K562 (cell line): ENCODE data around the gene NFE2. TPM values are rescaled to one million over a fixed set of nuclear protein-coding genes. Genes with fewer than 3 reads are reported as not detected.

Source experiments
- ATAC-seq: fragments of 200-7000 bp; cut with Tn5 transposase; 3 replicates; pipeline ENCODE4 v1.9.1; 2020; ENCODE audit warnings: moderate library complexity
- BruUV-seq: library from RNA; stranded (reverse); fragments of 400-500 nt; replicated peaks from 2 replicates; lab custom pipeline; 2021; lab: Mats Ljungman, UMichigan
- CTCF ChIA-PET: fragments of 300-600 bp; formaldehyde crosslinking; extraction: SDS; loops from one replicate; lab custom pipeline; 2021; ENCODE audit warnings: low intra/inter-chr PET ratio; lab: Yijun Ruan, JAX
- POLR2A ChIA-PET: fragments of 300-600, 350-650 bp; sonication (Branson Sonifier 250); formaldehyde crosslinking; extraction: SDS; loops from one replicate; lab custom pipeline; 2021; ENCODE audit warnings: antibody characterized with exemption, inconsistent platforms; lab: Yijun Ruan, JAX
- DNase-seq, 4 experiments: peaks; one replicate each; pipeline versions ENCODE4 v3.0.0 to v3.0.0-alpha.2; 2011 to 2018; ENCODE audit warnings: low spot score in 3 of 4, mixed read lengths in 3 of 4; ENCODE audit errors: extremely low read depth in 1 of 4
- FAIRE-seq: peaks from 2 replicates; lab custom pipeline; 2011; peaks lifted over from hg19 to GRCh38; lab: Jason Lieb, UNC
- H2AFZ ChIP-seq: 2 replicates; pipeline ENCODE4 v1.6.0; 2011; ENCODE audit warnings: low read depth, low read length, control low read depth, inconsistent platforms
- H3K27ac ChIP-seq: fragments of 200-600 bp; 3 replicates; pipeline ENCODE4 v1.8.0; 2011; ENCODE audit warnings: low read depth, mild to moderate bottlenecking, control low read depth, inconsistent platforms, low read length, moderate library complexity, mixed read lengths; ENCODE audit errors: extremely low read depth
- H3K27me3 ChIP-seq, 2 experiments: fragments of 300-600 bp in 1 of 2; 2 replicates in 1 of 2; 3 replicates in 1 of 2; pipeline versions ENCODE4 v1.6.0 to v1.8.0; 2011; ENCODE audit warnings: inconsistent platforms in 2 of 2, low read length in 2 of 2, mild to moderate bottlenecking in 1 of 2, mixed read lengths in 1 of 2, moderate library complexity in 1 of 2; ENCODE audit not compliant: control insufficient read depth in 2 of 2, insufficient read depth in 2 of 2
- H3K36me3 ChIP-seq: fragments of 300-600 bp; 3 replicates; pipeline ENCODE4 v1.8.0; 2011; ENCODE audit warnings: mild to moderate bottlenecking, low read length, inconsistent platforms; ENCODE audit not compliant: control insufficient read depth, insufficient read depth
- H3K4me1 ChIP-seq, 2 experiments: fragments of 200-600 bp in 1 of 2; replicated peaks in 1 of 2; 2 replicates in 1 of 2; 3 replicates in 1 of 2; pipeline versions ENCODE4 v1.5.1 to v1.8.0; 2011; ENCODE audit warnings: inconsistent platforms in 2 of 2, low read length in 2 of 2, mild to moderate bottlenecking in 1 of 2, mixed read lengths in 1 of 2, moderate library complexity in 1 of 2; ENCODE audit not compliant: control insufficient read depth in 2 of 2, insufficient read depth in 2 of 2
- H3K4me2 ChIP-seq: 2 replicates; pipeline ENCODE4 v1.6.1; 2011; ENCODE audit warnings: low read length, control low read depth, inconsistent platforms, mixed read lengths; ENCODE audit not compliant: insufficient read depth
- H3K4me3 ChIP-seq: fragments of 200-600 bp; sonication (generic), shearing (Covaris generic); 2 replicates; pipeline ENCODE4 v1.5.1; 2016; ENCODE audit warnings: control low read depth, inconsistent platforms
- H3K79me2 ChIP-seq: fragments of 200-600 bp; 3 replicates; pipeline ENCODE4 v1.8.0; 2011; ENCODE audit warnings: low read length, inconsistent platforms; ENCODE audit not compliant: control insufficient read depth, insufficient read depth
- H3K9ac ChIP-seq, 2 experiments: 2 replicates each; pipeline versions ENCODE4 v1.6.0 to v1.6.1; 2011; ENCODE audit warnings: low read depth in 2 of 2, low read length in 2 of 2, control low read depth in 1 of 2, inconsistent platforms in 1 of 2, mild to moderate bottlenecking in 1 of 2, mixed read lengths in 1 of 2; ENCODE audit not compliant: insufficient read depth in 1 of 2
- H3K9me1 ChIP-seq: one replicate; pipeline ENCODE4 v1.6.0; 2011; ENCODE audit warnings: inconsistent platforms, mild to moderate bottlenecking, low read length, moderate library complexity; ENCODE audit not compliant: control insufficient read depth, insufficient read depth
- H3K9me3 ChIP-seq: replicated peaks from 2 replicates; pipeline ENCODE4 v1.5.1; 2011; ENCODE audit warnings: low read depth, low read length, inconsistent platforms; ENCODE audit not compliant: control insufficient read depth, insufficient read depth
- H4K20me1 ChIP-seq: replicated peaks from 2 replicates; pipeline ENCODE4 v1.6.1; 2011; ENCODE audit warnings: low read length, inconsistent platforms, mixed read lengths; ENCODE audit not compliant: control insufficient read depth, insufficient read depth
- AFF1 ChIP-seq, 2 experiments: fragments of 450-650 bp; IDR thresholded peaks; 2 replicates each; pipeline ENCODE4 v1.6.1; 2018; ENCODE audit warnings: mild to moderate bottlenecking in 2 of 2, low read depth in 1 of 2; ENCODE audit not compliant: partially characterized antibody in 2 of 2
- CBX1 ChIP-seq: sonication (generic); IDR thresholded peaks from 2 replicates; pipeline ENCODE4 v1.6.1; 2016; ENCODE audit warnings: antibody characterized with exemption, low read depth, mild to moderate bottlenecking
- CBX3 ChIP-seq, 2 experiments: IDR thresholded peaks; 1 replicate in 1 of 2; 2 replicates in 1 of 2; pipeline ENCODE4 v1.6.1; 2012; ENCODE audit warnings: inconsistent platforms in 2 of 2, low read length in 2 of 2, borderline replicate concordance in 1 of 2, control low read depth in 1 of 2
- DDX20 ChIP-seq: fragments of 450-650 bp; IDR thresholded peaks from 2 replicates; pipeline ENCODE4 v1.6.1; 2016; ENCODE audit warnings: missing genetic modification characterization, low read depth, mild to moderate bottlenecking, missing compliant biosample characterization, moderate library complexity
- ETV5 ChIP-seq: sonication (generic); formaldehyde crosslinking; IDR thresholded peaks from 2 replicates; pipeline ENCODE4 v1.4.0; 2020; ENCODE audit warnings: low read depth, mild to moderate bottlenecking, missing genetic modification reagents
- FOXP1 ChIP-seq: sonication (generic); formaldehyde crosslinking; IDR thresholded peaks from 2 replicates; pipeline ENCODE4 v1.8.0; 2022; ENCODE audit warnings: mild to moderate bottlenecking, missing genetic modification reagents
- ILK ChIP-seq: fragments of 450-650 bp; IDR thresholded peaks from 2 replicates; pipeline ENCODE4 v1.6.1; 2016; ENCODE audit warnings: missing genetic modification characterization, low read depth, mild to moderate bottlenecking, missing compliant biosample characterization, moderate library complexity, borderline replicate concordance
- KDM4B ChIP-seq, 2 experiments: fragments of 450-650 bp in 1 of 2; sonication (generic) in 1 of 2; IDR thresholded peaks; 2 replicates each; pipeline ENCODE4 v1.6.1; 2016 to 2017; ENCODE audit warnings: borderline replicate concordance in 2 of 2, antibody characterized with exemption in 1 of 2, low read depth in 1 of 2, mild to moderate bottlenecking in 1 of 2
- NFATC3 ChIP-seq: fragments of 450-650 bp; IDR thresholded peaks from 2 replicates; pipeline ENCODE4 v1.6.1; 2017; ENCODE audit warnings: mild to moderate bottlenecking
- OTX1 ChIP-seq: fragments of 450-650 bp; formaldehyde crosslinking; IDR thresholded peaks from 2 replicates; pipeline ENCODE4 v1.4.0; 2022; ENCODE audit warnings: mild to moderate bottlenecking
- PHF8 ChIP-seq: fragments of 200-600 bp; sonication (generic); IDR thresholded peaks from 2 replicates; pipeline ENCODE4 v1.6.1; 2012; ENCODE audit warnings: mixed run types, mild to moderate bottlenecking, inconsistent platforms, low read length, moderate library complexity, borderline replicate concordance
- POLR2H ChIP-seq: IDR thresholded peaks from 2 replicates; pipeline ENCODE4 v1.6.1; 2016; ENCODE audit warnings: missing genetic modification characterization, low read depth, mild to moderate bottlenecking, control low read depth, missing compliant biosample characterization, moderate library complexity
- SIN3A ChIP-seq, 2 experiments: fragments of 150-350 bp in 1 of 2; IDR thresholded peaks; 2 replicates each; pipeline ENCODE4 v1.6.1; 2011 to 2016; ENCODE audit warnings: borderline replicate concordance in 2 of 2, low read depth in 2 of 2, low read length in 2 of 2, mild to moderate bottlenecking in 2 of 2, moderate library complexity in 2 of 2; ENCODE audit not compliant: control insufficient read depth in 1 of 2
- SMARCA4 ChIP-seq: fragments of 450-650 bp; IDR thresholded peaks from 2 replicates; pipeline ENCODE4 v1.6.1; 2016
- SMARCC2 ChIP-seq: fragments of 450-650 bp; IDR thresholded peaks from 2 replicates; pipeline ENCODE4 v1.6.1; 2017; ENCODE audit warnings: antibody characterized with exemption, moderate library complexity, mild to moderate bottlenecking, low read depth
- TAF7 ChIP-seq: fragments of 450-650 bp; IDR thresholded peaks from 2 replicates; pipeline ENCODE4 v1.6.1; 2016; ENCODE audit warnings: missing genetic modification characterization, missing compliant biosample characterization
- TFAM ChIP-seq: fragments of 250-450 bp; sonication (Bioruptor Pico); conservative IDR thresholded peaks from 2 replicates; pipeline ENCODE4 v1.5.0; 2021; ENCODE audit warnings: mild to moderate bottlenecking, moderate library complexity
- ZNF124 ChIP-seq: sonication (generic); formaldehyde crosslinking; IDR thresholded peaks from 2 replicates; pipeline ENCODE4 v1.8.1; 2022; ENCODE audit warnings: missing genetic modification reagents
- ZNF3 ChIP-seq: fragments of 250-450 bp; sonication (Bioruptor Pico); IDR thresholded peaks from 2 replicates; pipeline ENCODE4 v1.5.0; 2021; ENCODE audit warnings: mild to moderate bottlenecking, moderate library complexity
- ZSCAN29 ChIP-seq: fragments of 450-650 bp; IDR thresholded peaks from 2 replicates; pipeline ENCODE4 v1.6.1; 2017
- WGBS: fragments of 100-300 bp; shearing (Covaris generic); methylation state at CpG from one replicate; pipeline ENCODE4 v1.1.6; 2016; ENCODE audit warnings: low coverage, mixed read lengths; ENCODE audit not compliant: insufficient coverage; ENCODE audit errors: missing lambda C conversion rate; 5-methylcytosine and 5-hydroxymethylcytosine counted together
- in situ Hi-C: fragments of 300-500 bp; cut with MboI; formaldehyde crosslinking; loops from 4 replicates; pipeline ENCODE4 v1.15.0; 2018; ENCODE audit warnings: inconsistent platforms, mixed read lengths
- intact Hi-C: fragments of 100-400 bp; cut with micrococcal nuclease; formaldehyde crosslinking; loops from 2 replicates; pipeline ENCODE4 v1.14.2; 2022
- polyA plus RNA-seq, 8 experiments: library from polyadenylated mRNA; depleted of rRNA in 4 of 8; stranded (reverse) in 5 of 8; unstranded in 3 of 8; fragments of >200 nt; fragmentation: Nextera tagmentation in 2 of 8; fragmentation: Illumina TruSeq in 1 of 8; extraction: Ambion mirVana in 2 of 8; extraction: Trizol in 1 of 8; gene quantifications; 2 replicates each; pipeline versions ENCODE4 v1.2.1 to v1.2.3, GENCODE V29; 2011 to 2014; ENCODE audit warnings: inconsistent platforms in 1 of 8, missing spikeins in 1 of 8
- total RNA-seq, 7 experiments: library from RNA; depleted of rRNA in 6 of 7; stranded (reverse); fragments of >200 nt in 6 of 7; fragmentation: Illumina TruSeq in 2 of 7; extraction: Trizol in 2 of 7; gene quantifications; 2 replicates each; pipeline versions ENCODE4 v1.2.1 to v1.2.3, GENCODE V29; 2011 to 2021; ENCODE audit warnings: low replicate concordance in 1 of 7

Gene NFE2
- total and polyA plus RNA-seq, 9 of the 15 experiments (the other 6 are each of a cell fraction or from before 2014, with no cell fraction given) = 12.3 to 282 (median 208) TPM

GRCh38 chr12:54279227-54279631 lies 21.6 kb downstream of the NFE2 start:
- FAIRE-seq (no peak), DNase-seq (no peak), ATAC-seq (no peak)
- POLR2A ChIA-PET = interaction anchor here (0.6 to 3.8 kb wide), 20 partner anchors 10 to 577 kb away, joined by 3 to 155 read pairs (median 6); partner anchors contain the start of genes COPZ1 and HOXC9
- in situ Hi-C loops = no loop called here
- Histone ChIP-seq H3K9me1 (no peaks in the 10 kb centered on the region), H3K9me3 (no peaks in the 10 kb centered on the region), H3K4me1 (peaks cover 8 to 14% of the 10 kb centered on the region in 2 experiments; a peak in 3 of 5 replicates), H3K79me2 (peaks cover 94% of the 10 kb centered on the region), H3K27ac (peak overlapping the region; percentile 99), H3K4me3 (peak overlapping the region; percentile 71), H3K9ac (peak overlapping the region; percentile 92 to 100), H2AFZ (peak overlapping the region; percentile 96; the same call in 1 of the 2 replicates), H3K4me2 (peak overlapping the region; percentile 100), H3K27me3 (no peaks in the 10 kb centered on the region), H3K36me3 (peaks cover 67% of the 10 kb centered on the region), H4K20me1 (peaks cover 35% of the 10 kb centered on the region)
- CTCF ChIA-PET = no interaction called here
- intact Hi-C loops = no loop called here
- WGBS = 0% methylated on average over 13 of the region's 19 CpGs
- BruUV-seq = TSS peak; percentile 66
- peak in 1 of 2 experiments; percentile 56 for TF ChIP-seq AFF1 (IDR thresholded peaks at IDR 0.05; ENCODE audit: low read depth in 1 of 2, partially characterized antibody in 2 of 2)
- TF ChIP-seq NFATC3 = peak; percentile 37; the same call in 1 of the 2 replicates
- 0 out of 2 replicates have a peak, but pooled peaks have one; percentile 61 for TF ChIP-seq ETV5 (CRISPR knock-in tag)
- TF ChIP-seq TAF7 = peak; percentile 77
- TF ChIP-seq CBX3 (IDR thresholded peaks at IDR 0.05; ENCODE audit: borderline replicate concordance in 1 of 2, low read length in 2 of 2) = no peak
- no peak for TF ChIP-seq ILK (tag)
- TF ChIP-seq ZSCAN29 = 0 out of 2 replicates have a peak, but pooled peaks have one; percentile 17
- TF ChIP-seq SMARCC2 = peak; percentile 33; the same call in 1 of the 2 replicates
- TF ChIP-seq FOXP1 (CRISPR knock-in tag) = 0 out of 2 replicates have a peak, but pooled peaks have one; percentile 70
- TF ChIP-seq ZNF3 = no peak
- peak; percentile 12; the same call in 1 of the 2 replicates for TF ChIP-seq CBX1
- no peak for TF ChIP-seq KDM4B (IDR thresholded peaks at IDR 0.05; ENCODE audit: borderline replicate concordance in 2 of 2, low read depth in 1 of 2)
- peak; percentile 42 to 72; a peak in 1 of 4 replicates for TF ChIP-seq SIN3A (IDR thresholded peaks at IDR 0.05; ENCODE audit: borderline replicate concordance in 2 of 2, control insufficient read depth in 1 of 2, low read depth in 2 of 2, low read length in 2 of 2)
- peak; percentile 68 for TF ChIP-seq SMARCA4
- peak; percentile 59; the same call in 1 of the 2 replicates for TF ChIP-seq OTX1
- TF ChIP-seq ZNF124 (CRISPR knock-in tag) = no peak
- no peak for TF ChIP-seq POLR2H (tag)
- peak; percentile 71; the same call in 1 of the 2 replicates for TF ChIP-seq PHF8
- TF ChIP-seq DDX20 = no peak
- no peak for TF ChIP-seq TFAM (CRISPR knock-in tag)
